IPS DF 4.7 (cell line): ENCODE measurements around the gene ACOT11.

Experiments used
- DNase-seq: peaks from one replicate; pipeline ENCODE4 v3.0.0-alpha.2; 2013; ENCODE audit warnings: low spot score; ENCODE audit errors: extremely low read depth

Gene ACOT11

DNA sequence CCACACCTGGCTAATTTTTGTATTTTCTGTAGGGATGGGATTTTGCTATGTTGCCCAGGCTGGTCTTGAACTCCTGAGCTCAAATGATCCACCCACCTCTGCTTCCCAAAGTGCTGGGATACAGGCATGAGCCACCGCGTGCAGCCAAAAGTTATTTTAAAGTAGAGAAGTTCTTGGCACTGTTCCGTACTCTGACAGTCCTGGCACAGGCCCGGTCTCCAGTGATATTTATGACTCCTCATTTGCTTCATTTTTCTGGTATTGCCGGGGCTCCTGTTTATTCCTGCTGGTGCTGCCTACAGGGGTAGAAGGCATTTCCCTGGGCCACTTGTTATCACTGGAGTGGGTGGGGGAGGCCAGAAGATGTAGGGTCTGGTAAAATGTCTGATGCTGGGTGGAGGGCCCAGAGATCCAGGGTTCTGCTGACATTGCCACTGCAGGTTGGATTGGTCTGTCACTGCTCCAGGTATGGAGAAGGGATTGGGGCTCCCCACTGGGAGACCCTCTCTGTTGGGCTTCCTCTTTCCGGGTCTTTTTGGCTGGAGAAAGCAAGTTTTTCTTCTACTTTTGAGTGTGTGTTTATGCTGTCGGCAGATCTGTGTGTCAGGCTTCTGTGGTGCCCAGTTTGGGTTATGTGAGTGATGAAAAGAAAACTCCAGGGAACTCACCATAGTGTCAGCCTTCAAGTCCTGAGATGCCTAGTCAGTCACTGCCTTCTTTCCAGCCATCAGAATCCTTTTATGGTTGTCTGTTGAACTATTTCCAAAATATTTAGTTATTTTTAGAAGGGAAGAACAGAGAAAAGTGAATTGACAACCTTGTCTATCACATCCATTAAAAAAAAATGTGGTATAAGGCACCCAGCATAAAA, 98.0 kb downstream of the ACOT11 start:
- no peak for DNase-seq

DNA sequence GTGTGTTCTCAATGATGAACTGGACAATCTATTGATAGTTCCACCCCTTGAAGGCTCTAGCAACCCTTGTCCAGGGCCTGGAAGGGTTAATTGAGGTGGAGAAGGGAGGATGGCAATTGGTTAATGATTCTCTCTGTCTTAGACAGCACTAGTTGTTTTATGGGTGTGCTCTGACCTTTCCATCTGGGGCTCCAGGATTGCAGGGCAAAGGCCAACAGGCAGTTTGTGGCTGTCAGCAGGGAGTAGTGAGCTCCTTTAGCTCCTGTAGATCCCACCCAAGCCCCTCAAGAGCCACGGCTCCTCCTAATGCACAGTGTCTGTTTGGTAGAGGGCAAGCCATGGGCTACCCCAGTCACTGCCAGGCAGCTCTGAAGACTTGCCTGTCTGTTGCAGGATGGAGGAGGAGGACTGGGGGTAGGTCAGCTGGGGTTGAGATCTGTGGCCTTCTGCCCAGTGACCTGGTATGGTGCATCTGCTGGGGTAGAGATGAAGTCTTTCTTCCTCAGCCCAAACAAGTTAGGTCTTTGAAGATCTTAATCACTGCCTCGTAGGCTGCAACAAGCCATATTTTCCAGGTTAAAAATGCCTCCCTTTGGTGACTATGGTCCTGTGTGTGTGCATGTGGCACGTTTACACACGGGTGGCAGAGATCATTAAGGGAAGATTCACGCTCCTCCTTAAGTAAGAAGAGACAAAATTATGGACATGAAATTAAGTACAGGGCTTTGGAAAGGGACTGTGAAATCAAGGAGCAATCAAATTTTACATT, 101.3 kb downstream of the ACOT11 start:
- no peak for DNase-seq

DNA sequence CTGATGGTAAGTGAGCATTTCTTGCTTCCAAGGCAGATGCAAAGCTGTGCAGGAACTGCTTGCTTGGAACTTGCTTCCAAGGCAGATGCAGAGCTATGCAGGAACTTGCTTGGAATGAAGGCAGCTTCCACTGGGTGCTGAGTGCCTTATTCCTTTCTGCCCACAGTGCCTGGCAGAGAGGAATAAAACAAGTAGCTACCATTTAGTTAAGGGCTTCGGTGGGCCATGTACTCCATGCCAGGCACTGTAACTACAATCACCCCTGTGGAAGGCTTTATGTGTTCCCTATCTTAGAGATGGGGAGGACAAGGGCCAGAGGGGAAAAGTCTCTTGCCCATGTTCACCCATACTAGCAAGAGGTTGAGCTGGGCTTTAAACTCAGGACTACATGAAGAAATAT, 101.9 kb downstream of the ACOT11 start:
- DNase-seq, result no peak

DNA sequence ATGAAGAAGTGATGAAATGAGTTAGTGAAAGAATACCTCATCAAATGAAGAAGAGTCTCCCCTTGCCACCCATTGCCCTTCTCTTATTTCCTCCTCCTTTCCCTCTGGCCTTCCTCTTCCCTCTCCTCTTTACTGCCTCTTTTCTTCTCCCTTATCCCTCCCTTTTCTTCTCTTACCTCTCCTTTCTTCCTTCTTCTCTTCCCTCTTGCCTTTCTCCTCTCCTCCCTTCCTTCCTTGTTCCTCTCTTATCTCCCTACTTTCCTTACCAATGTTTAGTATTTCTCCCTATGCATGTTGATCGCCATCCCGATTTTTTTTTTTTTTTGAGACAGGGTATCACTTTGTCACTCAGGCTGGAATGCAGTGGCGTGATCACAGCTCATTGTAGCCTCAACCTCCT, 102.4 kb downstream of the ACOT11 start:
- DNase-seq, result no peak

DNA sequence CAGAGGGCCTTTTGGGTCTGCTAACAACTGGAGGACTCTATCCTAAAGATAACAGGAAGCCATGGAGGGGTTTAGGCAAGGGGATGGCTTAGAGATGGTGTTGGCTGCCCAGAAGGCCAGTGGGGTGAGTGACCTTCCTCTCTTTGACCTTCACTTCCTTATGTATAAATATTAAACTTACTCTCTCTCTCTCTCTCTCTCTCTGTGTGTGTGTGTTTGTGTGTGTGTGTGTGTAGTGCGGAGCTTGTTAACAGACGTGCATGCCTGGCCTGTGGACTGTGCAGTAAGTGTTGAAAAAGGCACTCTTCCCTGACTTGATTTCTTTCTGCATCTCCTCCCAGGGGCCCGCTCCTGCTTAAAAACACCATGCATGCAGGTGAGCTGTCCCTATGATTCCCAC, 103.6 kb downstream of the ACOT11 start:
- DNase-seq, result no peak

DNA sequence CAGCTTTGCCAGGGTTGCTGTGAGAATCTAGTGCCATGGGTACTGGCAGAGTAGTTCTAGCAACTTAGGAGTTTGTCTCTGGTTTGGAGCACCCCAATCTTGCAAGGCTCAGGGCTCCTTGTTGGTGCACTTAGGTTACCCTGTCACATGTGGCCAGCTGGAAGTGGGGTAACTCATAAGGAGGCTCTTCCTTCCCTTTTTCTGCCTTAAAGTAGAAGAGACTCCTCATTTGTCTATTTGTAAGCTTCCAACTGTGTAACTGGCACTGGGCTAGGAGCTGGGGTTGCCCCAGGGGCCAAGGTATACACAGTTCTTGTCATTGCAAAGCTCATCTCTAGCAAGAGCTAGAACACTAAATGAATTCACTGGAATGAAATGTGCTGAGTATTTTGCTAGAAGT, 104.1 kb downstream of the ACOT11 start:
- no peak for DNase-seq

DNA sequence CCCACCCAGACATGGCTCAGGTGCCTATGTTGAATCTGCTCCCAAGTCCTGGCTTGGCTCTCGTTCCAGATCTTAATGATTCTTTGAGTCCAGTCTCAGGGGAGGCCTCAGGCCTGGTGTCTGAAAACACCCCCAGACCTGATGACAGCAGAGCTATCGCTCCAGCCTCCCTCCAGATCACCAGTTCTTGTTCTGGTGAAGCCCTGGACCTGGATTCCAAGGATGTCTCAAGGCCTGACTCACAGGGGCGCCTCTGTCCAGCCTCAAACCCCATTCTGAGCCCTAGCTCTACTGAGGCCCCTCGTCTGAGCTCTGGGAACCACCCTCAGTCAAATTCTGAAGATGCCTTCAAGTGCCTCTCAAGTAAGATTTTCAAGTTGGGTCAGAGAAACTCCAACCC, 105.0 kb downstream of the ACOT11 start:
- DNase-seq, result no peak

DNA sequence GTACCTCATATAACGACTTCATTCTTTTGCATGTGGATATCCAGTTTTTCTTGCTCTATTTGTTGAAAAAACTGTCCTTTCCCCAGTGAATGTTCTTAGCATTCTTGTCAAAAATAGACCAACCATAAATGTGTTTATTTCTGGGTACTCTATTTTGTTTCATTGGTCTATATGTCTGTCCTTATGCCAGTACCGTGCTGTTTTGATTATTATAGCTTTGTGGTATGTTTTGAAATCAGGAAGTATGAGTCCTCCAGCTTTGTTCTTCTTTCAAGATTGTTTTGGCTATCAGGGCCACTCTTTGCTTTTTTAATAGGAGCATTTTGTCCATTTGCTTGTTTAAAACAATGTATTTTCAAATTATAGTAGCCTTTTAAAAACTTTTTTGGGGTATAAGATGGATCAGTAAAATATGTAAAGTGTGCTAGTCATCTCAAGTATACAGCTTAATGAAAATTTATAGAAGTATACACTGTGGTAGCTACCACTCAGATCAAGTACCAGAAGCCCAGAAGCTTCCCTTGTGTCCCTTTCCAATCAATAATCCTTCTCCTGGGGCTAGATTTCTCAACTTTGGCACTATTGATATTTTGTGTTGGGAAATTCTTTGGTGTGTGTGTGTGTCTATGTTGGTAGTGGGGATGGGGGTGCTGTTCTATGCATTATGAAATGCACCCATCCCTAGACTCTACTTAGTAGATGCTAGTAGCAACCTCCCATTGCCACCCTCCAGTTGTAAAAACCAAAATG, 110.3 kb downstream of the ACOT11 start:
- no peak for DNase-seq
